Esophagus squamous epithelium (tissue), 4 donors: ENCODE data around the gene COX8A.

Experiments
- POLR2A ChIP-seq, 4 donors: fragments of 450-650 bp; IDR thresholded peaks; one replicate each; pipeline ENCODE4 v1.6.1; 2017; ENCODE audit warnings: antibody characterized with exemption in 4 of 4, mild to moderate bottlenecking in 4 of 4, moderate library complexity in 3 of 4
- TF ChIP-seq, protein P1 (sequence below), 6 experiments: fragments of 450-650 bp in 4 of 6; fragments of 200-600 bp in 2 of 6; sonication (generic) in 2 of 6; IDR thresholded peaks; one replicate each; pipeline ENCODE4 v1.5.1; 2016 to 2019; ENCODE audit warnings: antibody characterized with exemption in 6 of 6, mild to moderate bottlenecking in 4 of 6, moderate library complexity in 4 of 6

DNA sequence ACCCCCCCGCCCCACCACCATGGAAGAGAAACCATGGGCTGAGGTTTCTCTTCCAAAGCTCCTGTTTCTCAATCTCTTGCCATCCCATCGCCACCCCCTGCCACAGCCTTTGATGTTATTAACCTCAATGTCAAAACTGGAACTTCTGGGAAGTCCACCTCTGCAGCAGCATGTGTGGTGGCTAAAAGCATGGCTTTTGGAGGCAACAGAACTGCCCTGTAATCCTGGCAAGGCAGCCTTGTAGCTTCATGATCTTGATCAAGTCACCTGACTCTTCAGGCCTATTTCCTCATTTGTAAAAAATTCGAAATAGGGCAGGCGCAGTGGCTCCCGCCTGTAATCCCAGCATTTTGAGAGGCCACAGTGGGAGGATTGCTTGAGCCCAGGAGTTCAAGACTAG, 3.5 kb upstream of the COX8A start:
- TF ChIP-seq, protein P1, sequence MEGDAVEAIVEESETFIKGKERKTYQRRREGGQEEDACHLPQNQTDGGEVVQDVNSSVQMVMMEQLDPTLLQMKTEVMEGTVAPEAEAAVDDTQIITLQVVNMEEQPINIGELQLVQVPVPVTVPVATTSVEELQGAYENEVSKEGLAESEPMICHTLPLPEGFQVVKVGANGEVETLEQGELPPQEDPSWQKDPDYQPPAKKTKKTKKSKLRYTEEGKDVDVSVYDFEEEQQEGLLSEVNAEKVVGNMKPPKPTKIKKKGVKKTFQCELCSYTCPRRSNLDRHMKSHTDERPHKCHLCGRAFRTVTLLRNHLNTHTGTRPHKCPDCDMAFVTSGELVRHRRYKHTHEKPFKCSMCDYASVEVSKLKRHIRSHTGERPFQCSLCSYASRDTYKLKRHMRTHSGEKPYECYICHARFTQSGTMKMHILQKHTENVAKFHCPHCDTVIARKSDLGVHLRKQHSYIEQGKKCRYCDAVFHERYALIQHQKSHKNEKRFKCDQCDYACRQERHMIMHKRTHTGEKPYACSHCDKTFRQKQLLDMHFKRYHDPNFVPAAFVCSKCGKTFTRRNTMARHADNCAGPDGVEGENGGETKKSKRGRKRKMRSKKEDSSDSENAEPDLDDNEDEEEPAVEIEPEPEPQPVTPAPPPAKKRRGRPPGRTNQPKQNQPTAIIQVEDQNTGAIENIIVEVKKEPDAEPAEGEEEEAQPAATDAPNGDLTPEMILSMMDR (IDR thresholded peaks at IDR 0.05), result no peak
- TF ChIP-seq POLR2A (IDR thresholded peaks at IDR 0.05), result no peak
